HCT116 (cell line): ENCODE data around the gene NCAPG. TPM values are rescaled to one million over a fixed set of nuclear protein-coding genes. Genes with fewer than 3 reads are reported as not detected.

Experiments
- ATAC-seq: fragments of 200-7000 bp; cut with Tn5 transposase; 2 replicates; pipeline ENCODE4 v1.9.1; 2020; ENCODE audit warnings: mild to moderate bottlenecking, moderate library complexity
- BruUV-seq: library from RNA; stranded (reverse); fragments of 400-500 nt; replicated peaks from 2 replicates; lab custom pipeline; 2021; lab: Mats Ljungman, UMichigan
- CTCF ChIA-PET: fragments of 300-600 bp; sonication (Branson Sonifier 250); formaldehyde crosslinking; loops from one replicate; lab custom pipeline; 2021; ENCODE audit warnings: antibody characterized with exemption; lab: Charles Lee
- POLR2A ChIA-PET: fragments of 300-600, 350-600 bp; sonication (Branson Sonifier 250); formaldehyde crosslinking; loops from one replicate; lab custom pipeline; 2021; ENCODE audit warnings: antibody characterized with exemption; lab: Charles Lee
- RAD21 ChIA-PET, 2 experiments: fragments of 300-600 bp; sonication (Branson Sonifier 250); formaldehyde crosslinking; loops; one replicate each; lab custom pipeline; 2023; ENCODE audit warnings: low total read pairs in 2 of 2; ENCODE audit not compliant: uncharacterized antibody in 2 of 2, unreplicated experiment in 2 of 2, low non-redundant PET in 1 of 2; lab: Charles Lee
- DNase-seq: peaks from one replicate; pipeline ENCODE4 v3.0.0-alpha.2; 2010; ENCODE audit warnings: low read depth, low spot score
- H2AFZ ChIP-seq: fragments of 200-600 bp; shearing (Covaris generic), sonication (generic); 2 replicates; pipeline ENCODE4 v1.6.1; 2017; ENCODE audit warnings: low read depth, mixed run types, mixed read lengths, antibody characterized with exemption, low read length; ENCODE audit not compliant: poor library complexity, severe bottlenecking
- H3K27ac ChIP-seq: 2 replicates; pipeline ENCODE4 v1.5.1; 2012; ENCODE audit warnings: low read depth, low read length
- H3K27me3 ChIP-seq: fragments of 200-600 bp; sonication (generic); 2 replicates; pipeline ENCODE4 v1.6.1; 2016; ENCODE audit warnings: mixed run types, low read length, mixed read lengths; ENCODE audit not compliant: insufficient read depth
- H3K36me3 ChIP-seq, 2 experiments: fragments of 200-500 bp in 1 of 2; fragments of 200-600 bp in 1 of 2; sonication (Bioruptor generic) in 1 of 2; sonication (generic) in 1 of 2; 2 replicates each; pipeline versions ENCODE4 v1.5.1 to v1.6.1; 2014 to 2016; ENCODE audit warnings: low read length in 2 of 2, inconsistent platforms in 1 of 2, mixed read lengths in 1 of 2, mixed run types in 1 of 2; ENCODE audit not compliant: insufficient read depth in 2 of 2, control insufficient read depth in 1 of 2
- H3K4me1 ChIP-seq, 2 experiments: fragments of 200-600 bp in 1 of 2; sonication (generic) in 1 of 2; 2 replicates each; pipeline versions ENCODE4 v1.5.1 to v1.6.1; 2012 to 2017; ENCODE audit warnings: low read length in 2 of 2, inconsistent platforms in 1 of 2, mild to moderate bottlenecking in 1 of 2, mixed read lengths in 1 of 2, mixed run types in 1 of 2, moderate library complexity in 1 of 2; ENCODE audit not compliant: insufficient read depth in 2 of 2, control insufficient read depth in 1 of 2
- H3K4me2 ChIP-seq: fragments of 200-600 bp; sonication (generic); 2 replicates; pipeline ENCODE4 v1.6.1; 2017; ENCODE audit warnings: mixed run types, low read length, mixed read lengths
- H3K4me3 ChIP-seq, 2 experiments: fragments of 200-600 bp in 1 of 2; sonication (generic) in 1 of 2; replicated peaks in 1 of 2; 2 replicates each; pipeline ENCODE4 v1.5.1; 2011 to 2016; ENCODE audit warnings: low read length in 2 of 2, control low read depth in 1 of 2, low read depth in 1 of 2, mild to moderate bottlenecking in 1 of 2, mixed read lengths in 1 of 2, mixed run types in 1 of 2
- H3K79me2 ChIP-seq: fragments of 200-600 bp; sonication (generic); 2 replicates; pipeline ENCODE4 v1.6.1; 2017; ENCODE audit warnings: mild to moderate bottlenecking, mixed run types, low read length, moderate library complexity, mixed read lengths; ENCODE audit not compliant: insufficient read depth
- H3K9ac ChIP-seq: fragments of 200-600 bp; sonication (generic); 2 replicates; pipeline ENCODE4 v1.6.1; 2016; ENCODE audit warnings: low read length, mixed read lengths
- H3K9me2 ChIP-seq: fragments of 200-600 bp; sonication (generic), shearing (Covaris generic); 2 replicates; pipeline ENCODE4 v1.6.1; 2017; ENCODE audit warnings: mixed run types, mild to moderate bottlenecking, moderate library complexity; ENCODE audit not compliant: insufficient read depth
- H3K9me3 ChIP-seq, 2 experiments: fragments of 200-500 bp in 1 of 2; fragments of 200-600 bp in 1 of 2; sonication (Bioruptor generic) in 1 of 2; sonication (generic) in 1 of 2; 2 replicates each; pipeline ENCODE4 v1.6.1; 2014 to 2017; ENCODE audit warnings: low read length in 2 of 2, mixed read lengths in 2 of 2, inconsistent platforms in 1 of 2, low read depth in 1 of 2, mild to moderate bottlenecking in 1 of 2, mixed run types in 1 of 2, moderate library complexity in 1 of 2; ENCODE audit not compliant: control insufficient read depth in 1 of 2, insufficient read depth in 1 of 2
- H4K20me1 ChIP-seq: fragments of 200-600 bp; sonication (generic), shearing (Covaris generic); 2 replicates; pipeline ENCODE4 v1.6.1; 2017; ENCODE audit warnings: mixed run types, mild to moderate bottlenecking, moderate library complexity; ENCODE audit not compliant: insufficient read depth
- CBX3 ChIP-seq: IDR thresholded peaks from 2 replicates; pipeline ENCODE4 v1.6.1; 2012; ENCODE audit warnings: low read depth
- CTCF ChIP-seq, 3 experiments: fragments of 200-600 bp in 1 of 3; sonication (generic) in 1 of 3; IDR thresholded peaks in 2 of 3; conservative IDR thresholded peaks in 1 of 3; 2 replicates each; pipeline ENCODE4 v1.5.1; 2012 to 2017; ENCODE audit warnings: low read depth in 2 of 3, low read length in 2 of 3, antibody characterized with exemption in 1 of 3, borderline replicate concordance in 1 of 3, control low read depth in 1 of 3, mild to moderate bottlenecking in 1 of 3, mixed read lengths in 1 of 3, mixed run types in 1 of 3, moderate library complexity in 1 of 3; ENCODE audit not compliant: insufficient read depth in 1 of 3
- EGR1 ChIP-seq: IDR thresholded peaks from 2 replicates; pipeline ENCODE4 v1.6.1; 2012; ENCODE audit warnings: low read depth
- EZH2phosphoT487 ChIP-seq: fragments of 200-600 bp; IDR thresholded peaks from 2 replicates; pipeline ENCODE4 v1.6.1; 2018; ENCODE audit warnings: antibody characterized with exemption, borderline replicate concordance
- POLR2A ChIP-seq: IDR thresholded peaks from 2 replicates; pipeline ENCODE4 v1.7.0; 2011; ENCODE audit warnings: borderline replicate concordance; ENCODE audit not compliant: insufficient read depth, insufficient read length; ENCODE audit errors: extremely low read depth
- RAD21 ChIP-seq: IDR thresholded peaks from 2 replicates; pipeline ENCODE4 v1.6.1; 2012; ENCODE audit warnings: low read depth, mild to moderate bottlenecking
- ZBTB33 ChIP-seq: IDR thresholded peaks from 2 replicates; pipeline ENCODE4 v1.6.1; 2011; ENCODE audit warnings: mild to moderate bottlenecking, low read length, moderate library complexity; ENCODE audit not compliant: insufficient replicate concordance; ENCODE audit errors: extremely low read depth
- intact Hi-C: fragments of 100-400 bp; cut with micrococcal nuclease; formaldehyde crosslinking; loops from 2 replicates; pipeline ENCODE4 v1.10.0; 2022
- total RNA-seq: library from RNA; stranded (reverse); gene quantifications from one replicate; pipeline ENCODE4 v1.2.1, GENCODE V29; 2021; ENCODE audit not compliant: unreplicated experiment

The NCAPG gene
- total RNA-seq, 1 experiment from 2014 or later = 79.4 TPM

- ChIA-PET POLR2A (no interaction called here), CTCF (no interaction called here), RAD21 (no interaction called here)
- Histone ChIP-seq H3K27me3 (peaks cover 3% of the 10 kb centered on the region; the same call in 1 of the 2 replicates), H2AFZ (no peak overlapping the region), H4K20me1 (no peaks in the 10 kb centered on the region), H3K27ac (no peak overlapping the region), H3K4me2 (no peak overlapping the region), H3K36me3 (no peaks in the 10 kb centered on the region), H3K9me2 (no peaks in the 10 kb centered on the region), H3K4me1 (no peaks in the 10 kb centered on the region), H3K9ac (no peak overlapping the region), H3K79me2 (no peaks in the 10 kb centered on the region), H3K9me3 (no peaks in the 10 kb centered on the region), H3K4me3 (no peak overlapping the region)
- intact Hi-C loops = no loop called here
- ATAC-seq = peak; percentile 60; the same call in 1 of the 2 replicates
- no peak for TF ChIP-seq CBX3
- TF ChIP-seq EZH2phosphoT487 = no peak
- TF ChIP-seq POLR2A = no peak
- peak; percentile 7 to 37 (median 37); a peak in 3 of 6 replicates for TF ChIP-seq CTCF (IDR thresholded peaks at IDR 0.05 in 2 of 3, conservative IDR thresholded peaks at IDR 0.05 in 1 of 3; ENCODE audit: borderline replicate concordance in 1 of 3, insufficient read depth in 1 of 3, low read depth in 2 of 3, low read length in 2 of 3)
- peak; percentile 38; the same call in 1 of the 2 replicates for TF ChIP-seq RAD21
- TF ChIP-seq EGR1 = no peak
- TF ChIP-seq ZBTB33 = no peak
- no peak for DNase-seq
- BruUV-seq = no TSS peak
Measured at GRCh38 chr4:17762726-17763125, 48.1 kb upstream of the NCAPG start.
